ENCODE measurements around the gene TRIM13.

DNA sequence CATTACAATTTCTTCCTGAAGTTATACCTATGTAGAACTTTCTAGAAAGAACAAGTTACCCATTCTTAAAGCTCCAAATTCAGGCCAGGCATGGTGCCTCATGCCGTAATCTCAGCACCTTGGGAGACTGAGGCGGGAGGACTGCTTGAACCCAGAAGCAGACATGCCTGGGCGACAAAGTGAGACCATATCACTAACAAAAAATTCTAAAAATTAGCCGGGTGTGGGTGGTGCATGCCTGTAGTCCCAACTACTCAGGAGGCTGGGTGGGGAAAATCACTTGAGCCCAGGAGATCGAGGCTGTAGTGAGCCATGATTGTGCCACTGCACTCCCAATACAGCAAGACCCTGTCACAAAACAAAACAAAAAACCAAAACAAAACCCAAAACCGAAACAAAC is 41.4 kb downstream of the TRIM13 start:
- TF ChIP-seq, protein P1, sequence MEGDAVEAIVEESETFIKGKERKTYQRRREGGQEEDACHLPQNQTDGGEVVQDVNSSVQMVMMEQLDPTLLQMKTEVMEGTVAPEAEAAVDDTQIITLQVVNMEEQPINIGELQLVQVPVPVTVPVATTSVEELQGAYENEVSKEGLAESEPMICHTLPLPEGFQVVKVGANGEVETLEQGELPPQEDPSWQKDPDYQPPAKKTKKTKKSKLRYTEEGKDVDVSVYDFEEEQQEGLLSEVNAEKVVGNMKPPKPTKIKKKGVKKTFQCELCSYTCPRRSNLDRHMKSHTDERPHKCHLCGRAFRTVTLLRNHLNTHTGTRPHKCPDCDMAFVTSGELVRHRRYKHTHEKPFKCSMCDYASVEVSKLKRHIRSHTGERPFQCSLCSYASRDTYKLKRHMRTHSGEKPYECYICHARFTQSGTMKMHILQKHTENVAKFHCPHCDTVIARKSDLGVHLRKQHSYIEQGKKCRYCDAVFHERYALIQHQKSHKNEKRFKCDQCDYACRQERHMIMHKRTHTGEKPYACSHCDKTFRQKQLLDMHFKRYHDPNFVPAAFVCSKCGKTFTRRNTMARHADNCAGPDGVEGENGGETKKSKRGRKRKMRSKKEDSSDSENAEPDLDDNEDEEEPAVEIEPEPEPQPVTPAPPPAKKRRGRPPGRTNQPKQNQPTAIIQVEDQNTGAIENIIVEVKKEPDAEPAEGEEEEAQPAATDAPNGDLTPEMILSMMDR (IDR thresholded peaks at IDR 0.05) = no peak
- TF ChIP-seq POLR2A (IDR thresholded peaks at IDR 0.05) = no peak

Measured in adrenal gland (tissue), 5 donors.